GM23338 (cell line): ENCODE measurements around the gene CLEC12A. TPM values are rescaled to one million over a fixed set of nuclear protein-coding genes. Genes with fewer than 3 reads are reported as not detected.

Experiments used
- ATAC-seq: fragments of 200-7000 bp; cut with Tn5 transposase; 3 replicates; pipeline ENCODE4 v1.9.1; 2020
- DNase-seq: peaks from one replicate; pipeline ENCODE4 v3.0.0-alpha.2; 2015; ENCODE audit warnings: low spot score
- H2AFZ ChIP-seq: fragments of 200-600 bp; sonication (generic); 2 replicates; pipeline ENCODE4 v1.8.0; 2016; ENCODE audit warnings: antibody characterized with exemption, mild to moderate bottlenecking, moderate library complexity
- H3F3A ChIP-seq: fragments of 200-600 bp; sonication (generic); replicated peaks from 2 replicates; pipeline ENCODE4 v1.8.0; 2017; ENCODE audit warnings: antibody characterized with exemption, mixed run types, low read depth
- H3K27ac ChIP-seq: fragments of 200-600 bp; sonication (generic); 2 replicates; pipeline ENCODE4 v1.6.1; 2016; ENCODE audit warnings: low read depth
- H3K27me3 ChIP-seq: fragments of 200-600 bp; sonication (generic); 2 replicates; pipeline ENCODE4 v1.8.0; 2016; ENCODE audit warnings: mild to moderate bottlenecking, mixed run types, moderate library complexity; ENCODE audit not compliant: insufficient read depth
- H3K36me3 ChIP-seq: fragments of 200-600 bp; sonication (generic); 2 replicates; pipeline ENCODE4 v1.8.0; 2016; ENCODE audit warnings: mild to moderate bottlenecking; ENCODE audit not compliant: insufficient read depth
- H3K4me1 ChIP-seq: fragments of 200-600 bp; sonication (generic); 2 replicates; pipeline ENCODE4 v1.8.0; 2016; ENCODE audit warnings: mild to moderate bottlenecking, moderate library complexity; ENCODE audit not compliant: insufficient read depth
- H3K4me2 ChIP-seq: fragments of 200-600 bp; sonication (generic); 2 replicates; pipeline ENCODE4 v1.7.1; 2017; ENCODE audit warnings: mixed run types
- H3K4me3 ChIP-seq: fragments of 200-600 bp; sonication (generic); 2 replicates; pipeline ENCODE4 v1.6.1; 2016; ENCODE audit warnings: mixed run types
- H3K79me2 ChIP-seq: fragments of 200-600 bp; sonication (generic); replicated peaks from 2 replicates; pipeline ENCODE4 v1.8.0; 2017; ENCODE audit warnings: mild to moderate bottlenecking; ENCODE audit not compliant: insufficient read depth
- H3K9me2 ChIP-seq: fragments of 200-600 bp; sonication (generic); 2 replicates; pipeline ENCODE4 v1.8.0; 2017; ENCODE audit not compliant: insufficient read depth
- H4K20me1 ChIP-seq: fragments of 200-600 bp; sonication (generic); replicated peaks from 2 replicates; pipeline ENCODE4 v1.8.0; 2017; ENCODE audit warnings: mild to moderate bottlenecking; ENCODE audit not compliant: insufficient read depth
- H3K27ac Mint-ChIP-seq: 2 replicates; pipeline ENCODE4 v1.8.0; 2020; ENCODE audit warnings: inconsistent platforms, mild to moderate bottlenecking, moderate library complexity, mixed read lengths
- H3K27me3 Mint-ChIP-seq: 3 replicates; pipeline ENCODE4 v1.8.0; 2022; ENCODE audit warnings: low read depth, mild to moderate bottlenecking, moderate library complexity, mixed read lengths, inconsistent platforms; ENCODE audit not compliant: insufficient read depth, poor library complexity
- H3K36me3 Mint-ChIP-seq: 3 replicates; pipeline ENCODE4 v1.8.0; 2021; ENCODE audit warnings: low read depth, mild to moderate bottlenecking, inconsistent platforms, moderate library complexity, mixed read lengths
- H3K4me1 Mint-ChIP-seq: 3 replicates; pipeline ENCODE4 v1.8.0; 2020; ENCODE audit warnings: mild to moderate bottlenecking, inconsistent platforms, mixed read lengths
- H3K4me3 Mint-ChIP-seq: 3 replicates; pipeline ENCODE4 v1.8.0; 2021; ENCODE audit warnings: moderate library complexity, mild to moderate bottlenecking, inconsistent platforms, mixed read lengths
- H3K9me3 Mint-ChIP-seq: 3 replicates; pipeline ENCODE4 v1.8.0; 2020; ENCODE audit warnings: moderate library complexity, mild to moderate bottlenecking, inconsistent platforms, mixed read lengths
- CREB1 ChIP-seq: fragments of 250-450 bp; sonication (Bioruptor Pico); IDR thresholded peaks from 2 replicates; pipeline ENCODE4 v1.5.0; 2020; ENCODE audit warnings: low read depth, mild to moderate bottlenecking, moderate library complexity
- ETS1 ChIP-seq: IDR thresholded peaks from 2 replicates; pipeline ENCODE4 v1.6.1; 2016; ENCODE audit warnings: antibody characterized with exemption
- EZH2 ChIP-seq: fragments of 200-600 bp; sonication (generic); IDR thresholded peaks from one replicate; pipeline ENCODE4 v1.8.0; 2017; ENCODE audit warnings: antibody characterized with exemption, mild to moderate bottlenecking, low read depth; ENCODE audit not compliant: unreplicated experiment
- EZH2phosphoT487 ChIP-seq: fragments of 200-600 bp; sonication (generic); IDR thresholded peaks from one replicate; pipeline ENCODE4 v1.8.1; 2018; ENCODE audit warnings: antibody characterized with exemption; ENCODE audit not compliant: unreplicated experiment
- JUNB ChIP-seq: IDR thresholded peaks from one replicate; pipeline ENCODE4 v1.6.1; 2016; ENCODE audit warnings: antibody characterized with exemption; ENCODE audit not compliant: unreplicated experiment
- NANOG ChIP-seq: IDR thresholded peaks from 2 replicates; pipeline ENCODE4 v1.6.1; 2016; ENCODE audit warnings: antibody characterized with exemption, borderline replicate concordance
- STAT1 ChIP-seq: IDR thresholded peaks from one replicate; pipeline ENCODE4 v1.6.1; 2016; ENCODE audit warnings: antibody characterized with exemption; ENCODE audit not compliant: unreplicated experiment
- ZNF114 ChIP-seq: fragments of 250-450 bp; sonication (Bioruptor Pico); IDR thresholded peaks from 2 replicates; pipeline ENCODE4 v1.5.0; 2020; ENCODE audit warnings: mild to moderate bottlenecking, moderate library complexity
- ZNF331 ChIP-seq: fragments of 250-450 bp; sonication (Bioruptor Pico); IDR thresholded peaks from 2 replicates; pipeline ENCODE4 v1.5.0; 2020; ENCODE audit warnings: low read depth, mild to moderate bottlenecking, moderate library complexity
- polyA plus RNA-seq: library from polyadenylated mRNA; unstranded; fragments of >200 nt; fragmentation: Nextera tagmentation; extraction: Ambion mirVana; gene quantifications from 2 replicates; pipeline ENCODE4 v1.2.1, GENCODE V29; 2016
- total RNA-seq: library from RNA; depleted of rRNA; stranded (reverse); fragments of >200 nt; shearing (Covaris generic); gene quantifications from 2 replicates; pipeline ENCODE4 v1.2.3, GENCODE V29; 2014
- TF ChIP-seq, protein P1 (sequence below): IDR thresholded peaks from one replicate; pipeline ENCODE4 v1.6.1; 2018; ENCODE audit warnings: antibody characterized with exemption; ENCODE audit not compliant: unreplicated experiment
- TF ChIP-seq, protein P2 (sequence below): fragments of 250-450 bp; sonication (Bioruptor Pico); IDR thresholded peaks from 2 replicates; pipeline ENCODE4 v1.5.0; 2020; ENCODE audit warnings: mild to moderate bottlenecking, moderate library complexity
- TF ChIP-seq, protein P3 (sequence below), 2 experiments: fragments of 200-600 bp in 1 of 2; sonication (generic) in 1 of 2; conservative IDR thresholded peaks; 2 replicates each; pipeline versions ENCODE4 v1.5.1 to v1.6.1; 2016 to 2017; ENCODE audit warnings: antibody characterized with exemption in 2 of 2, low read depth in 2 of 2, mild to moderate bottlenecking in 2 of 2, moderate library complexity in 1 of 2

Gene CLEC12A
- total and polyA plus RNA-seq, 2 experiments from 2014 or later, result not detected

- TF ChIP-seq, protein P1, sequence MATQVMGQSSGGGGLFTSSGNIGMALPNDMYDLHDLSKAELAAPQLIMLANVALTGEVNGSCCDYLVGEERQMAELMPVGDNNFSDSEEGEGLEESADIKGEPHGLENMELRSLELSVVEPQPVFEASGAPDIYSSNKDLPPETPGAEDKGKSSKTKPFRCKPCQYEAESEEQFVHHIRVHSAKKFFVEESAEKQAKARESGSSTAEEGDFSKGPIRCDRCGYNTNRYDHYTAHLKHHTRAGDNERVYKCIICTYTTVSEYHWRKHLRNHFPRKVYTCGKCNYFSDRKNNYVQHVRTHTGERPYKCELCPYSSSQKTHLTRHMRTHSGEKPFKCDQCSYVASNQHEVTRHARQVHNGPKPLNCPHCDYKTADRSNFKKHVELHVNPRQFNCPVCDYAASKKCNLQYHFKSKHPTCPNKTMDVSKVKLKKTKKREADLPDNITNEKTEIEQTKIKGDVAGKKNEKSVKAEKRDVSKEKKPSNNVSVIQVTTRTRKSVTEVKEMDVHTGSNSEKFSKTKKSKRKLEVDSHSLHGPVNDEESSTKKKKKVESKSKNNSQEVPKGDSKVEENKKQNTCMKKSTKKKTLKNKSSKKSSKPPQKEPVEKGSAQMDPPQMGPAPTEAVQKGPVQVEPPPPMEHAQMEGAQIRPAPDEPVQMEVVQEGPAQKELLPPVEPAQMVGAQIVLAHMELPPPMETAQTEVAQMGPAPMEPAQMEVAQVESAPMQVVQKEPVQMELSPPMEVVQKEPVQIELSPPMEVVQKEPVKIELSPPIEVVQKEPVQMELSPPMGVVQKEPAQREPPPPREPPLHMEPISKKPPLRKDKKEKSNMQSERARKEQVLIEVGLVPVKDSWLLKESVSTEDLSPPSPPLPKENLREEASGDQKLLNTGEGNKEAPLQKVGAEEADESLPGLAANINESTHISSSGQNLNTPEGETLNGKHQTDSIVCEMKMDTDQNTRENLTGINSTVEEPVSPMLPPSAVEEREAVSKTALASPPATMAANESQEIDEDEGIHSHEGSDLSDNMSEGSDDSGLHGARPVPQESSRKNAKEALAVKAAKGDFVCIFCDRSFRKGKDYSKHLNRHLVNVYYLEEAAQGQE, result no peak
- no peak for TF ChIP-seq ETS1
- TF ChIP-seq NANOG, result no peak
- no peak for TF ChIP-seq STAT1
These were observed 47.2 kb downstream of the CLEC12A start (continued) for GRCh38 chr12:10018386-10018785.

GRCh38 chr12:10021342-10021741, 50.1 kb downstream of the CLEC12A start:
- Histone ChIP-seq H3F3A (no peaks in the 10 kb centered on the region), H3K27me3 (no peaks in the 10 kb centered on the region), H3K36me3 (no peaks in the 10 kb centered on the region), H4K20me1 (no peaks in the 10 kb centered on the region; the same call in 1 of the 2 replicates), H3K79me2 (no peaks in the 10 kb centered on the region), H3K9me2 (peaks cover 4% of the 10 kb centered on the region; the same call in 1 of the 2 replicates), H3K4me3 (no peak overlapping the region), H3K4me1 (peaks cover 15% of the 10 kb centered on the region), H2AFZ (no peak overlapping the region), H3K27ac (no peak overlapping the region), H3K4me2 (no peak overlapping the region)
- Mint-ChIP-seq H3K36me3 (no peaks in the 10 kb centered on the region), H3K4me3 (no peak overlapping the region), H3K9me3 (no peaks in the 10 kb centered on the region), H3K4me1 (peaks cover 10% of the 10 kb centered on the region), H3K27me3 (no peaks in the 10 kb centered on the region), H3K27ac (no peak overlapping the region)
- DNase-seq (no peak), ATAC-seq (no peak)
- TF ChIP-seq ZNF331 (CRISPR knock-in tag), result no peak
- no peak for TF ChIP-seq JUNB
- TF ChIP-seq, protein P2, sequence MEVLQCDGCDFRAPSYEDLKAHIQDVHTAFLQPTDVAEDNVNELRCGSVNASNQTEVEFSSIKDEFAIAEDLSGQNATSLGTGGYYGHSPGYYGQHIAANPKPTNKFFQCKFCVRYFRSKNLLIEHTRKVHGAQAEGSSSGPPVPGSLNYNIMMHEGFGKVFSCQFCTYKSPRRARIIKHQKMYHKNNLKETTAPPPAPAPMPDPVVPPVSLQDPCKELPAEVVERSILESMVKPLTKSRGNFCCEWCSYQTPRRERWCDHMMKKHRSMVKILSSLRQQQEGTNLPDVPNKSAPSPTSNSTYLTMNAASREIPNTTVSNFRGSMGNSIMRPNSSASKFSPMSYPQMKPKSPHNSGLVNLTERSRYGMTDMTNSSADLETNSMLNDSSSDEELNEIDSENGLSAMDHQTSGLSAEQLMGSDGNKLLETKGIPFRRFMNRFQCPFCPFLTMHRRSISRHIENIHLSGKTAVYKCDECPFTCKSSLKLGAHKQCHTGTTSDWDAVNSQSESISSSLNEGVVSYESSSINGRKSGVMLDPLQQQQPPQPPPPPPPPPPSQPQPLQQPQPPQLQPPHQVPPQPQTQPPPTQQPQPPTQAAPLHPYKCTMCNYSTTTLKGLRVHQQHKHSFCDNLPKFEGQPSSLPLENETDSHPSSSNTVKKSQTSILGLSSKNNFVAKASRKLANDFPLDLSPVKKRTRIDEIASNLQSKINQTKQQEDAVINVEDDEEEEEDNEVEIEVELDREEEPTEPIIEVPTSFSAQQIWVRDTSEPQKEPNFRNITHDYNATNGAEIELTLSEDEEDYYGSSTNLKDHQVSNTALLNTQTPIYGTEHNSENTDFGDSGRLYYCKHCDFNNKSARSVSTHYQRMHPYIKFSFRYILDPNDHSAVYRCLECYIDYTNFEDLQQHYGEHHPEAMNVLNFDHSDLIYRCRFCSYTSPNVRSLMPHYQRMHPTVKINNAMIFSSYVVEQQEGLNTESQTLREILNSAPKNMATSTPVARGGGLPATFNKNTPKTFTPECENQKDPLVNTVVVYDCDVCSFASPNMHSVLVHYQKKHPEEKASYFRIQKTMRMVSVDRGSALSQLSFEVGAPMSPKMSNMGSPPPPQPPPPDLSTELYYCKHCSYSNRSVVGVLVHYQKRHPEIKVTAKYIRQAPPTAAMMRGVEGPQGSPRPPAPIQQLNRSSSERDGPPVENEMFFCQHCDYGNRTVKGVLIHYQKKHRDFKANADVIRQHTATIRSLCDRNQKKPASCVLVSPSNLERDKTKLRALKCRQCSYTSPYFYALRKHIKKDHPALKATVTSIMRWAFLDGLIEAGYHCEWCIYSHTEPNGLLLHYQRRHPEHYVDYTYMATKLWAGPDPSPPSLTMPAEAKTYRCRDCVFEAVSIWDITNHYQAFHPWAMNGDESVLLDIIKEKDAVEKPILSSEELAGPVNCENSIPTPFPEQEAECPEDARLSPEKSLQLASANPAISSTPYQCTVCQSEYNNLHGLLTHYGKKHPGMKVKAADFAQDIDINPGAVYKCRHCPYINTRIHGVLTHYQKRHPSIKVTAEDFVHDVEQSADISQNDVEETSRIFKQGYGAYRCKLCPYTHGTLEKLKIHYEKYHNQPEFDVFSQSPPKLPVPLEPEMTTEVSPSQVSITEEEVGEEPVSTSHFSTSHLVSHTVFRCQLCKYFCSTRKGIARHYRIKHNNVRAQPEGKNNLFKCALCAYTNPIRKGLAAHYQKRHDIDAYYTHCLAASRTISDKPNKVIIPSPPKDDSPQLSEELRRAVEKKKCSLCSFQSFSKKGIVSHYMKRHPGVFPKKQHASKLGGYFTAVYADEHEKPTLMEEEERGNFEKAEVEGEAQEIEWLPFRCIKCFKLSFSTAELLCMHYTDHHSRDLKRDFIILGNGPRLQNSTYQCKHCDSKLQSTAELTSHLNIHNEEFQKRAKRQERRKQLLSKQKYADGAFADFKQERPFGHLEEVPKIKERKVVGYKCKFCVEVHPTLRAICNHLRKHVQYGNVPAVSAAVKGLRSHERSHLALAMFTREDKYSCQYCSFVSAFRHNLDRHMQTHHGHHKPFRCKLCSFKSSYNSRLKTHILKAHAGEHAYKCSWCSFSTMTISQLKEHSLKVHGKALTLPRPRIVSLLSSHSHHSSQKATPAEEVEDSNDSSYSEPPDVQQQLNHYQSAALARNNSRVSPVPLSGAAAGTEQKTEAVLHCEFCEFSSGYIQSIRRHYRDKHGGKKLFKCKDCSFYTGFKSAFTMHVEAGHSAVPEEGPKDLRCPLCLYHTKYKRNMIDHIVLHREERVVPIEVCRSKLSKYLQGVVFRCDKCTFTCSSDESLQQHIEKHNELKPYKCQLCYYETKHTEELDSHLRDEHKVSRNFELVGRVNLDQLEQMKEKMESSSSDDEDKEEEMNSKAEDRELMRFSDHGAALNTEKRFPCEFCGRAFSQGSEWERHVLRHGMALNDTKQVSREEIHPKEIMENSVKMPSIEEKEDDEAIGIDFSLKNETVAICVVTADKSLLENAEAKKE (CRISPR knock-in tag), result no peak
- TF ChIP-seq CREB1 (CRISPR knock-in tag), result no peak
- TF ChIP-seq STAT1, result no peak
- TF ChIP-seq ETS1, result no peak
- TF ChIP-seq, protein P3, sequence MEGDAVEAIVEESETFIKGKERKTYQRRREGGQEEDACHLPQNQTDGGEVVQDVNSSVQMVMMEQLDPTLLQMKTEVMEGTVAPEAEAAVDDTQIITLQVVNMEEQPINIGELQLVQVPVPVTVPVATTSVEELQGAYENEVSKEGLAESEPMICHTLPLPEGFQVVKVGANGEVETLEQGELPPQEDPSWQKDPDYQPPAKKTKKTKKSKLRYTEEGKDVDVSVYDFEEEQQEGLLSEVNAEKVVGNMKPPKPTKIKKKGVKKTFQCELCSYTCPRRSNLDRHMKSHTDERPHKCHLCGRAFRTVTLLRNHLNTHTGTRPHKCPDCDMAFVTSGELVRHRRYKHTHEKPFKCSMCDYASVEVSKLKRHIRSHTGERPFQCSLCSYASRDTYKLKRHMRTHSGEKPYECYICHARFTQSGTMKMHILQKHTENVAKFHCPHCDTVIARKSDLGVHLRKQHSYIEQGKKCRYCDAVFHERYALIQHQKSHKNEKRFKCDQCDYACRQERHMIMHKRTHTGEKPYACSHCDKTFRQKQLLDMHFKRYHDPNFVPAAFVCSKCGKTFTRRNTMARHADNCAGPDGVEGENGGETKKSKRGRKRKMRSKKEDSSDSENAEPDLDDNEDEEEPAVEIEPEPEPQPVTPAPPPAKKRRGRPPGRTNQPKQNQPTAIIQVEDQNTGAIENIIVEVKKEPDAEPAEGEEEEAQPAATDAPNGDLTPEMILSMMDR (conservative IDR thresholded peaks at IDR 0.05; ENCODE audit: low read depth in 2 of 2), result no peak
- no peak for TF ChIP-seq EZH2
- TF ChIP-seq ZNF114 (CRISPR knock-in tag), result no peak
- TF ChIP-seq EZH2phosphoT487, result no peak
